SH-SY5Y (cell line): ENCODE measurements around the gene SPATA2.

ENCODE experiments used
- GATA2 ChIP-seq: IDR thresholded peaks from 2 replicates; pipeline ENCODE4 v1.6.1; 2011; ENCODE audit warnings: mild to moderate bottlenecking, low read depth, low read length
- GATA3 ChIP-seq: IDR thresholded peaks from 2 replicates; pipeline ENCODE4 v1.6.1; 2011; ENCODE audit warnings: low read depth, mild to moderate bottlenecking, low read length, moderate library complexity

DNA sequence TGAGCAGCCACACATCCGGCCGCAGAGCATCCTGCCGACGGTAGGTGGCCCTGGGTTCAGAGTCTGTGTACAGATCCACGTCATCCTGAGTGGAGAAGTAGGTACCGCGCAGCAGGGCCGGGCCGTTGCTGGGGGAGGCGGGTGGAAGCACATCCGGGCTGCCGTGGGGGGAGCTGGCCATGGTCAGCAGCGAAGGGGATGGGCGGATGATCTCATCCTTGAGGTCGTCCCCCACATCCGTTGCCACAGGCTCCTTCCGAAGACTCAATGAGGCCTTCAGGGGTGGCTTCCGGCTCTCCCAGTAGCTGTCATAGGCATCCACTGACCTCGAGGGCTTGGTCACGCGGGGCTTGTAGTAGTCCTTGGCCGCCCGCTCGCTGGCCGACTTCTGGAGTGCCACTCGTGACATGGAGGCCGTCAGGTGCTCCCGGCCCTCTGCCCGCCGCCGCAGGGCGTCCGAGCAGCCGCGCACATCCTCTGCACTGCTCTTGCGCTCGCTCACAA is 9.2 kb downstream of the SPATA2 start:
- TF ChIP-seq GATA2 (no peak), GATA3 (no peak)
